ENCODE measurements around the gene ATRAID. TPM values are rescaled to one million over a fixed set of nuclear protein-coding genes. Genes with fewer than 3 reads are reported as not detected.

Gene ATRAID
- total and polyA plus RNA-seq, 2 donors (not counting 1 experiment from before 2014, with no cell fraction given), result 176 to 235 TPM

- Histone ChIP-seq H4K20me1 (ENCODE audit: control insufficient read depth, extremely low read depth, insufficient read depth, low read length) (no peaks in the 10 kb centered on the region), H2AFZ (ENCODE audit: low read length) (no peak overlapping the region), H3K27me3 (ENCODE audit: control insufficient read depth, insufficient read depth, low read length) (peaks cover 80% of the 10 kb centered on the region), H3K4me2 (ENCODE audit: extremely low read depth, insufficient read depth, low read length) (peak overlapping the region; percentile 68), H3K27ac (ENCODE audit: insufficient read depth, low read length) (no peak overlapping the region), H3K9me3 (ENCODE audit: control insufficient read depth, insufficient read depth, low read depth, low read length) (no peaks in the 10 kb centered on the region), H3K9ac (ENCODE audit: insufficient read depth, low read length) (no peak overlapping the region), H3K79me2 (ENCODE audit: control insufficient read depth, insufficient read depth, low read length) (no peaks in the 10 kb centered on the region), H3K36me3 (ENCODE audit: control insufficient read depth, insufficient read depth, low read length) (no peaks in the 10 kb centered on the region), H3K4me1 (ENCODE audit: control insufficient read depth, extremely low read depth, insufficient read depth, low read length) (peaks cover 2% of the 10 kb centered on the region), H3K4me3 (replicated peaks in 1 of 4; ENCODE audit: control extremely low read depth in 1 of 4, insufficient read depth in 1 of 4, low read depth in 3 of 4, low read length in 4 of 4) (peak overlapping the region in 1 of 4 experiments; percentile 14)
- TF ChIP-seq CTCF (conservative IDR thresholded peaks at IDR 0.05 in 1 of 2, IDR thresholded peaks at IDR 0.05 in 1 of 2; ENCODE audit: low read depth in 1 of 2, low read length in 2 of 2), result no peak
- peak; percentile 54 for TF ChIP-seq EZH2 (IDR thresholded peaks at IDR 0.05; ENCODE audit: low read length, missing control alignments)
- DNase-seq (ENCODE audit: low read depth in 2 of 2), result no peak
Observed at GRCh38 chr2:27264253-27264752, 52.5 kb downstream of the ATRAID start.

- no peaks in the 10 kb centered on the region for H4K20me1 ChIP-seq (ENCODE audit: control insufficient read depth, extremely low read depth, insufficient read depth, low read length)
- H3K27ac ChIP-seq (ENCODE audit: insufficient read depth, low read length), result no peak overlapping the region
- H3K4me1 ChIP-seq (ENCODE audit: control insufficient read depth, extremely low read depth, insufficient read depth, low read length), result peaks cover 2% of the 10 kb centered on the region
- DNase-seq (ENCODE audit: low read depth in 2 of 2), result peak; percentile 29 to 31
- no peak overlapping the region for H2AFZ ChIP-seq (ENCODE audit: low read length)
- peaks cover 73% of the 10 kb centered on the region for H3K27me3 ChIP-seq (ENCODE audit: control insufficient read depth, insufficient read depth, low read length)
- H3K4me3 ChIP-seq (replicated peaks in 1 of 4; ENCODE audit: control extremely low read depth in 1 of 4, insufficient read depth in 1 of 4, low read depth in 3 of 4, low read length in 4 of 4), result peak overlapping the region; percentile 14 to 35 (median 21)
- peak; percentile 28 to 48 for TF ChIP-seq CTCF (conservative IDR thresholded peaks at IDR 0.05 in 1 of 2, IDR thresholded peaks at IDR 0.05 in 1 of 2; ENCODE audit: low read depth in 1 of 2, low read length in 2 of 2)
- no peak for TF ChIP-seq EZH2 (IDR thresholded peaks at IDR 0.05; ENCODE audit: low read length, missing control alignments)
- no peak overlapping the region for H3K9ac ChIP-seq (ENCODE audit: insufficient read depth, low read length)
- no peaks in the 10 kb centered on the region for H3K9me3 ChIP-seq (ENCODE audit: control insufficient read depth, insufficient read depth, low read depth, low read length)
- H3K79me2 ChIP-seq (ENCODE audit: control insufficient read depth, insufficient read depth, low read length), result no peaks in the 10 kb centered on the region
- no peaks in the 10 kb centered on the region for H3K36me3 ChIP-seq (ENCODE audit: control insufficient read depth, insufficient read depth, low read length)
- peak overlapping the region; percentile 68 for H3K4me2 ChIP-seq (ENCODE audit: extremely low read depth, insufficient read depth, low read length)
Observed at GRCh38 chr2:27264753-27265535, 53.1 kb downstream of the ATRAID start.

- TF ChIP-seq EZH2 (IDR thresholded peaks at IDR 0.05; ENCODE audit: low read length, missing control alignments) (peak; percentile 67), CTCF (conservative IDR thresholded peaks at IDR 0.05 in 1 of 2, IDR thresholded peaks at IDR 0.05 in 1 of 2; ENCODE audit: low read depth in 1 of 2, low read length in 2 of 2) (no peak)
- DNase-seq (ENCODE audit: low read depth in 2 of 2), result no peak
- Histone ChIP-seq H3K27ac (ENCODE audit: insufficient read depth, low read length) (no peak overlapping the region), H3K9ac (ENCODE audit: insufficient read depth, low read length) (no peak overlapping the region), H3K27me3 (ENCODE audit: control insufficient read depth, insufficient read depth, low read length) (peaks cover 70% of the 10 kb centered on the region), H3K79me2 (ENCODE audit: control insufficient read depth, insufficient read depth, low read length) (no peaks in the 10 kb centered on the region), H2AFZ (ENCODE audit: low read length) (no peak overlapping the region), H3K36me3 (ENCODE audit: control insufficient read depth, insufficient read depth, low read length) (no peaks in the 10 kb centered on the region), H3K4me1 (ENCODE audit: control insufficient read depth, extremely low read depth, insufficient read depth, low read length) (peaks cover 2% of the 10 kb centered on the region), H3K9me3 (ENCODE audit: control insufficient read depth, insufficient read depth, low read depth, low read length) (no peaks in the 10 kb centered on the region), H3K4me3 (replicated peaks in 1 of 4; ENCODE audit: control extremely low read depth in 1 of 4, insufficient read depth in 1 of 4, low read depth in 3 of 4, low read length in 4 of 4) (no peak overlapping the region), H3K4me2 (ENCODE audit: extremely low read depth, insufficient read depth, low read length) (no peak overlapping the region), H4K20me1 (ENCODE audit: control insufficient read depth, extremely low read depth, insufficient read depth, low read length) (no peaks in the 10 kb centered on the region)
Observed at GRCh38 chr2:27265536-27265870, 53.7 kb downstream of the ATRAID start.

Other genes starting within 250 kb of the ATRAID start
- 2.8 and 7.9 TPM in 2 replicates for gene MAPRE3, start 241.4 kb upstream of the ATRAID start, total RNA-seq
- 13.9 and 21.0 TPM in 2 replicates for gene MAPRE3, start 241.4 kb upstream of the ATRAID start, polyA plus RNA-seq
- gene TMEM214, start 179.1 kb upstream of the ATRAID start, total RNA-seq, result 17.5 and 22.6 TPM in 2 replicates
- gene TMEM214, start 179.1 kb upstream of the ATRAID start, polyA plus RNA-seq, result 115 and 127 TPM in 2 replicates
- gene AGBL5, start 160.4 kb upstream of the ATRAID start, total RNA-seq, result 19.8 TPM in 2 replicates
- 20.9 and 26.1 TPM in 2 replicates for gene AGBL5, start 160.4 kb upstream of the ATRAID start, polyA plus RNA-seq
- 479 and 505 TPM in 2 replicates for gene OST4, start 140.4 kb upstream of the ATRAID start, total RNA-seq
- gene OST4, start 140.4 kb upstream of the ATRAID start, polyA plus RNA-seq, result 1,054 and 1,265 TPM in 2 replicates
- gene EMILIN1, start 133.4 kb upstream of the ATRAID start, total RNA-seq, result 187 and 251 TPM in 2 replicates
- gene EMILIN1, start 133.4 kb upstream of the ATRAID start, polyA plus RNA-seq, result 44.3 and 46.8 TPM in 2 replicates
- 1.0 and 1.3 TPM in 2 replicates for gene KHK, start 125.3 kb upstream of the ATRAID start, total RNA-seq
- gene KHK, start 125.3 kb upstream of the ATRAID start, polyA plus RNA-seq, result 0.17 and 0.54 TPM in 2 replicates
- 2.3 and 10.0 TPM in 2 replicates for gene CGREF1, start 92.9 kb upstream of the ATRAID start, total RNA-seq
- gene CGREF1, start 92.9 kb upstream of the ATRAID start, polyA plus RNA-seq, result 1.5 and 1.9 TPM in 2 replicates
- 0.17 and 0.26 TPM in 2 replicates for gene ABHD1, start 88.2 kb upstream of the ATRAID start, total RNA-seq
- 0.08 and 0.10 TPM in 2 replicates for gene ABHD1, start 88.2 kb upstream of the ATRAID start, polyA plus RNA-seq
- 36.0 and 39.8 TPM in 2 replicates for gene PREB, start 77.4 kb upstream of the ATRAID start, total RNA-seq
- gene PREB, start 77.4 kb upstream of the ATRAID start, polyA plus RNA-seq, result 42.9 and 48.5 TPM in 2 replicates
- gene PRR30, start 72.6 kb upstream of the ATRAID start, total RNA-seq, result not detected in 2 replicates
- not detected in 2 replicates for gene PRR30, start 72.6 kb upstream of the ATRAID start, polyA plus RNA-seq
- under 0.01 TPM in 1 of 2 replicates, not detected in the other for gene TCF23, start 63.0 kb upstream of the ATRAID start, total RNA-seq
- not detected in 2 replicates for gene TCF23, start 63.0 kb upstream of the ATRAID start, polyA plus RNA-seq
- 13.9 and 18.5 TPM in 2 replicates for gene SLC5A6, start 227 bp downstream of the ATRAID start, total RNA-seq
- 11.5 and 21.0 TPM in 2 replicates for gene SLC5A6, start 227 bp downstream of the ATRAID start, polyA plus RNA-seq
- 32.0 and 33.1 TPM in 2 replicates for gene CAD, start 5.3 kb downstream of the ATRAID start, total RNA-seq
- gene CAD, start 5.3 kb downstream of the ATRAID start, polyA plus RNA-seq, result 11.9 and 21.5 TPM in 2 replicates
- under 0.01 TPM in 1 of 2 replicates, not detected in the other for gene SLC30A3, start 51.0 kb downstream of the ATRAID start, total RNA-seq
- gene SLC30A3, start 51.0 kb downstream of the ATRAID start, polyA plus RNA-seq, result 0.12 and 0.38 TPM in 2 replicates
- gene DNAJC5G, start 63.4 kb downstream of the ATRAID start, total RNA-seq, result not detected in 2 replicates
- gene DNAJC5G, start 63.4 kb downstream of the ATRAID start, polyA plus RNA-seq, result not detected in 2 replicates
- 0.17 TPM in 1 of 2 replicates, not detected in the other for gene TRIM54, start 70.4 kb downstream of the ATRAID start, total RNA-seq
- 0.06 TPM in 1 of 2 replicates, not detected in the other for gene TRIM54, start 70.4 kb downstream of the ATRAID start, polyA plus RNA-seq
- 1.2 and 1.3 TPM in 2 replicates for gene UCN, start 96.4 kb downstream of the ATRAID start, total RNA-seq
- gene UCN, start 96.4 kb downstream of the ATRAID start, polyA plus RNA-seq, result 0.14 TPM in 1 of 2 replicates, not detected in the other
- gene MPV17, start 111.1 kb downstream of the ATRAID start, total RNA-seq, result 65.2 and 83.2 TPM in 2 replicates
- 272 and 289 TPM in 2 replicates for gene MPV17, start 111.1 kb downstream of the ATRAID start, polyA plus RNA-seq
- gene GTF3C2, start 144.7 kb downstream of the ATRAID start, total RNA-seq, result 18.2 and 19.2 TPM in 2 replicates
- 30.2 and 41.8 TPM in 2 replicates for gene GTF3C2, start 144.7 kb downstream of the ATRAID start, polyA plus RNA-seq
- 28.6 and 28.8 TPM in 2 replicates for gene EIF2B4, start 158.3 kb downstream of the ATRAID start, total RNA-seq
- gene EIF2B4, start 158.3 kb downstream of the ATRAID start, polyA plus RNA-seq, result 29.8 and 41.2 TPM in 2 replicates
- gene SNX17, start 158.6 kb downstream of the ATRAID start, total RNA-seq, result 152 and 155 TPM in 2 replicates
- gene SNX17, start 158.6 kb downstream of the ATRAID start, polyA plus RNA-seq, result 118 and 134 TPM in 2 replicates
- gene ZNF513, start 168.7 kb downstream of the ATRAID start, total RNA-seq, result 7.7 and 8.4 TPM in 2 replicates
- gene ZNF513, start 168.7 kb downstream of the ATRAID start, polyA plus RNA-seq, result 7.0 and 7.4 TPM in 2 replicates
- 63.4 and 67.0 TPM in 2 replicates for gene PPM1G, start 197.6 kb downstream of the ATRAID start, total RNA-seq
- 54.7 and 85.4 TPM in 2 replicates for gene PPM1G, start 197.6 kb downstream of the ATRAID start, polyA plus RNA-seq
- 68.1 and 77.5 TPM in 2 replicates for gene NRBP1, start 216.6 kb downstream of the ATRAID start, total RNA-seq
- 169 and 192 TPM in 2 replicates for gene NRBP1, start 216.6 kb downstream of the ATRAID start, polyA plus RNA-seq
- gene KRTCAP3, start 230.3 kb downstream of the ATRAID start, total RNA-seq, result 0.33 TPM in 1 of 2 replicates, not detected in the other
- gene KRTCAP3, start 230.3 kb downstream of the ATRAID start, polyA plus RNA-seq, result 0.12 and 0.22 TPM in 2 replicates

All from fibroblast of lung (primary cell).